ENCODE results near the gene CD37.

CD37 gene

GRCh38 chr19:49380391-49380790, 45.2 kb downstream of the CD37 start:
- DNase-seq (ENCODE audit: low read depth): no peak

- no peak for DNase-seq (ENCODE audit: low read depth)
Measured at GRCh38 chr19:49382639-49383038, 47.4 kb downstream of the CD37 start.

- DNase-seq (ENCODE audit: low read depth): no peak
Measured at GRCh38 chr19:49383599-49383998, 48.4 kb downstream of the CD37 start.

GRCh38 chr19:49387936-49388372, 52.7 kb downstream of the CD37 start, which contains the start of gene KASH5:
Gene KASH5 (plus strand): TSS chr19:49388249. CDS start chr19:49390884, 2,635 bp downstream.
- no peak for DNase-seq (ENCODE audit: low read depth)

- no peak for DNase-seq (ENCODE audit: low read depth)
Measured at GRCh38 chr19:49389406-49389805, 54.2 kb downstream of the CD37 start.
